Gastrocnemius medialis (tissue), 4 donors: ENCODE results near the gene ARL15.

Experiments used
- POLR2A ChIP-seq, 2 donors: fragments of 450-650 bp; IDR thresholded peaks; one replicate each; pipeline ENCODE4 v1.6.1; 2017; ENCODE audit warnings: antibody characterized with exemption in 2 of 2, mild to moderate bottlenecking in 2 of 2, moderate library complexity in 2 of 2
- TF ChIP-seq, protein P1 (sequence below), 5 experiments: fragments of 450-650 bp in 3 of 5; fragments of 200-600 bp in 2 of 5; sonication (generic) in 2 of 5; IDR thresholded peaks in 4 of 5; conservative IDR thresholded peaks in 1 of 5; 1 replicate in 4 of 5; 2 replicates in 1 of 5; pipeline ENCODE4 v1.5.1; 2016 to 2019; ENCODE audit warnings: antibody characterized with exemption in 5 of 5, mild to moderate bottlenecking in 3 of 5, moderate library complexity in 3 of 5

DNA sequence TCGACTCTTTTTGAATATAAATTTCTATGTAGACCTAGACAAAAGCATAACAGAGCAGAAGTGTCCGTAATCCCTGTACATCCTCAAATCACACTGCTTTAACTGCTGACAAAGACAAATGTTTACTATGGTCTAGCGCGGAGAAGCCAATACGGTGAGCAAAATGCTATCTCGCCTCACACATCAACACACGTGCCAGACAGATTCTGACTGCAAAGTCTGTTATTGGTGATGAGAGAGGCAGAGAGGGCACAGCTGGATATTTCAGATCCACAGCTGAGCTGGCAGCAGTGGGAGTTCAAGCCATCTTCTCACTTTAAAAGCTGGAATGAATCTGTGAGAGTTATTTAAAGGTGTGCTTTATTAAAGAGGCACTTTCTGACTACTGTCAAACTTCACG is 124.3 kb downstream of the ARL15 start:
- TF ChIP-seq, protein P1, sequence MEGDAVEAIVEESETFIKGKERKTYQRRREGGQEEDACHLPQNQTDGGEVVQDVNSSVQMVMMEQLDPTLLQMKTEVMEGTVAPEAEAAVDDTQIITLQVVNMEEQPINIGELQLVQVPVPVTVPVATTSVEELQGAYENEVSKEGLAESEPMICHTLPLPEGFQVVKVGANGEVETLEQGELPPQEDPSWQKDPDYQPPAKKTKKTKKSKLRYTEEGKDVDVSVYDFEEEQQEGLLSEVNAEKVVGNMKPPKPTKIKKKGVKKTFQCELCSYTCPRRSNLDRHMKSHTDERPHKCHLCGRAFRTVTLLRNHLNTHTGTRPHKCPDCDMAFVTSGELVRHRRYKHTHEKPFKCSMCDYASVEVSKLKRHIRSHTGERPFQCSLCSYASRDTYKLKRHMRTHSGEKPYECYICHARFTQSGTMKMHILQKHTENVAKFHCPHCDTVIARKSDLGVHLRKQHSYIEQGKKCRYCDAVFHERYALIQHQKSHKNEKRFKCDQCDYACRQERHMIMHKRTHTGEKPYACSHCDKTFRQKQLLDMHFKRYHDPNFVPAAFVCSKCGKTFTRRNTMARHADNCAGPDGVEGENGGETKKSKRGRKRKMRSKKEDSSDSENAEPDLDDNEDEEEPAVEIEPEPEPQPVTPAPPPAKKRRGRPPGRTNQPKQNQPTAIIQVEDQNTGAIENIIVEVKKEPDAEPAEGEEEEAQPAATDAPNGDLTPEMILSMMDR (IDR thresholded peaks at IDR 0.05 in 4 of 5, conservative IDR thresholded peaks at IDR 0.05 in 1 of 5) = no peak
- no peak for TF ChIP-seq POLR2A (IDR thresholded peaks at IDR 0.05)
